Liver (tissue), 9 donors: Measurements from ENCODE around the gene CRMP1. TPM values are rescaled to one million over a fixed set of nuclear protein-coding genes. Genes with fewer than 3 reads are reported as not detected.

Experiments
- DNase-seq: peaks from one replicate; pipeline ENCODE4 v3.0.0-alpha.2; 2017; ENCODE audit warnings: low spot score
- H3K27ac ChIP-seq, 2 donors: one replicate each; pipeline ENCODE4 v1.7.0; 2013; ENCODE audit warnings: inconsistent platforms in 2 of 2, low read length in 2 of 2, control low read depth in 1 of 2, low read depth in 1 of 2, mild to moderate bottlenecking in 1 of 2
- H3K27me3 ChIP-seq, 4 donors: one replicate each; pipeline versions ENCODE4 v1.6.1 to v1.7.0; 2013; ENCODE audit warnings: low read length in 3 of 4, inconsistent platforms in 1 of 4, mild to moderate bottlenecking in 1 of 4, moderate library complexity in 1 of 4; ENCODE audit not compliant: control insufficient read depth in 4 of 4, insufficient read depth in 4 of 4
- H3K36me3 ChIP-seq, 4 donors: one replicate each; pipeline versions ENCODE4 v1.6.1 to v1.7.0; 2013; ENCODE audit warnings: low read length in 3 of 4, mild to moderate bottlenecking in 3 of 4, low read depth in 1 of 4, moderate library complexity in 1 of 4; ENCODE audit not compliant: control insufficient read depth in 4 of 4, insufficient read depth in 3 of 4
- H3K4me1 ChIP-seq, 4 donors: one replicate each; pipeline versions ENCODE4 v1.6.1 to v1.7.0; 2013; ENCODE audit warnings: low read length in 3 of 4, mild to moderate bottlenecking in 3 of 4, moderate library complexity in 1 of 4; ENCODE audit not compliant: control insufficient read depth in 4 of 4, insufficient read depth in 4 of 4
- H3K4me3 ChIP-seq, 3 donors: one replicate each; pipeline versions ENCODE4 v1.6.1 to v1.7.0; 2013; ENCODE audit warnings: low read length in 3 of 3, control low read depth in 1 of 3, low read depth in 1 of 3, mild to moderate bottlenecking in 1 of 3
- H3K9ac ChIP-seq, 2 donors: one replicate each; pipeline ENCODE4 v1.7.0; 2013; ENCODE audit warnings: low read length in 2 of 2, mild to moderate bottlenecking in 2 of 2, moderate library complexity in 2 of 2, control low read depth in 1 of 2, low read depth in 1 of 2
- H3K9me3 ChIP-seq, 4 donors: one replicate each; pipeline versions ENCODE4 v1.6.1 to v1.7.0; 2013; ENCODE audit warnings: low read length in 3 of 4; ENCODE audit not compliant: control insufficient read depth in 4 of 4
- CTCF ChIP-seq: fragments of 150-350 bp; IDR thresholded peaks from 2 replicates; pipeline ENCODE4 v1.5.1; 2017; ENCODE audit warnings: improper control_type of control experiment, low read depth, low read length; ENCODE audit not compliant: missing input control
- EGR1 ChIP-seq, 2 donors: IDR thresholded peaks; 2 replicates each; pipeline ENCODE4 v1.6.1; 2016 to 2018; ENCODE audit warnings: antibody characterized with exemption in 2 of 2, low read depth in 2 of 2
- FOXA1 ChIP-seq: IDR thresholded peaks from 2 replicates; pipeline ENCODE4 v1.6.1; 2016; ENCODE audit warnings: antibody characterized with exemption
- FOXA2 ChIP-seq: IDR thresholded peaks from 2 replicates; pipeline ENCODE4 v1.6.1; 2016; ENCODE audit warnings: antibody characterized with exemption
- GABPA ChIP-seq, 2 donors: IDR thresholded peaks in 1 of 2; conservative IDR thresholded peaks in 1 of 2; 2 replicates each; pipeline ENCODE4 v1.6.1; 2016; ENCODE audit warnings: antibody characterized with exemption in 2 of 2, mild to moderate bottlenecking in 1 of 2, moderate library complexity in 1 of 2
- HNF4A ChIP-seq, 2 donors: conservative IDR thresholded peaks; 2 replicates each; pipeline ENCODE4 v1.6.1; 2016; ENCODE audit warnings: antibody characterized with exemption in 2 of 2, mild to moderate bottlenecking in 2 of 2
- HNF4G ChIP-seq: IDR thresholded peaks from 2 replicates; pipeline ENCODE4 v1.6.1; 2016; ENCODE audit warnings: antibody characterized with exemption
- JUND ChIP-seq, 2 donors: IDR thresholded peaks; 2 replicates each; pipeline ENCODE4 v1.6.1; 2016; ENCODE audit warnings: antibody characterized with exemption in 2 of 2
- NR2F2 ChIP-seq: IDR thresholded peaks from 2 replicates; pipeline ENCODE4 v1.6.1; 2016; ENCODE audit warnings: antibody characterized with exemption
- REST ChIP-seq: IDR thresholded peaks from 2 replicates; pipeline ENCODE4 v1.6.1; 2016; ENCODE audit warnings: antibody characterized with exemption, mild to moderate bottlenecking
- RXRA ChIP-seq, 2 donors: IDR thresholded peaks; 2 replicates each; pipeline ENCODE4 v1.6.1; 2017 to 2018; ENCODE audit warnings: antibody characterized with exemption in 2 of 2, mild to moderate bottlenecking in 1 of 2
- SP1 ChIP-seq: IDR thresholded peaks from 2 replicates; pipeline ENCODE4 v1.6.1; 2018; ENCODE audit warnings: antibody characterized with exemption, mild to moderate bottlenecking
- TAF1 ChIP-seq: conservative IDR thresholded peaks from 2 replicates; pipeline ENCODE4 v1.6.1; 2016; ENCODE audit warnings: antibody characterized with exemption, mild to moderate bottlenecking
- ZBTB33 ChIP-seq: IDR thresholded peaks from 2 replicates; pipeline ENCODE4 v1.6.1; 2016; ENCODE audit warnings: antibody characterized with exemption
- WGBS: extraction: QIAGEN DNeasy Blood & Tissue Kit; methylation state at CpG from one replicate; pipeline ENCODE4 v1.1.7; 2013; 5-methylcytosine and 5-hydroxymethylcytosine counted together
- polyA plus RNA-seq, 2 donors: library from polyadenylated mRNA; stranded (reverse) in 1 of 2; unstranded in 1 of 2; fragments of 200-250 nt in 1 of 2; fragments of >200 nt in 1 of 2; fragmentation: Nextera tagmentation in 1 of 2; extraction: Ambion mirVana in 1 of 2; gene quantifications; one replicate each; pipeline versions ENCODE4 v1.2.1 to v1.2.3, GENCODE V29; 2013 to 2015
- total RNA-seq, 2 donors: library from RNA; depleted of rRNA; stranded (reverse); fragments of >200 nt; gene quantifications; one replicate each; pipeline ENCODE4 v1.2.3, GENCODE V29; 2014
- TF ChIP-seq, protein P1 (sequence below): IDR thresholded peaks from 2 replicates; pipeline ENCODE4 v1.6.1; 2016; ENCODE audit warnings: antibody characterized with exemption
- TF ChIP-seq, protein P2 (sequence below): IDR thresholded peaks from 2 replicates; pipeline ENCODE4 v1.6.1; 2016; ENCODE audit warnings: antibody characterized with exemption
- donor health status: healthy.
- donor health status: healthy.
- donor health status: healthy.
- donor health status: healthy.
- donor health status: healthy.

Gene CRMP1
- total and polyA plus RNA-seq, 4 donors: 0.06 to 0.42 (median 0.12) TPM

DNA sequence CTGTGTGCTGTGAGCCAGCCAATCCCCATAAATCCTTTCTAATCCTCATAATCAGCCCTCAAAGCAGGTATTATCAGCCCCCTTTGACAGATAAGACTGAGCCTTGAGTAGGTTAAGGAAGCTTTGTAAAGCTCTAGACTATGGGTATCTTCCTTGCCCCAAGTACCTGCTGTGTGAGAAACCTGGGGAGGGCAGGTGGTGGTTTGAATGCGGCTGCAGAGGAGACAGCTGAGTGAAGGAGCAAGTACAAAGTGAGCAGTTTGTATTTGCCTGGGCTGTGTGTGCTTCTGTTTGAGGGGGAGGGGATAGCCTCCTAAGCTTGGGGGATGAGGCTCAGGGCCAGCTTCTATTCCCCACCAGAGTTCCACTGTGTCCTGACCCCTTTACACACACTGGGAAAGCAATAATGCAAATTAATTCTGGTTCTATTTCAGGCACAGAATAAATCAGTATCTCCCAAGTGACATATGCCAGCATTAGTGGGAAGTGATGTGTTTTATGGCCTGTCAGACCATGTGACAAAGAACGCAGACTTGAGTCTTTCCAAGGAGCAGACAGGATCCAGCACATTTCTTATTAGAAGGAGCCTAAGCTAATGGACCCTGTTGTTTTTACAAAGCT, 118.4 kb downstream of the CRMP1 start:
- no peaks in the 10 kb centered on the region for H3K27me3 ChIP-seq
- H3K27ac ChIP-seq: no peak overlapping the region
- DNase-seq: no peak
- H3K36me3 ChIP-seq: peaks cover 0 to 3% (median 0%) of the 10 kb centered on the region in 4 donors
- H3K9ac ChIP-seq: no peak overlapping the region
- no peaks in the 10 kb centered on the region for H3K4me1 ChIP-seq
- H3K9me3 ChIP-seq: peaks cover 3 to 18% (median 6%) of the 10 kb centered on the region in 4 donors
- TF ChIP-seq SP1: no peak
- no peak for TF ChIP-seq RXRA (IDR thresholded peaks at IDR 0.05)
- TF ChIP-seq NR2F2: no peak
- TF ChIP-seq, protein P1, sequence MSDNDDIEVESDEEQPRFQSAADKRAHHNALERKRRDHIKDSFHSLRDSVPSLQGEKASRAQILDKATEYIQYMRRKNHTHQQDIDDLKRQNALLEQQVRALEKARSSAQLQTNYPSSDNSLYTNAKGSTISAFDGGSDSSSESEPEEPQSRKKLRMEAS: no peak
- TF ChIP-seq, protein P2, sequence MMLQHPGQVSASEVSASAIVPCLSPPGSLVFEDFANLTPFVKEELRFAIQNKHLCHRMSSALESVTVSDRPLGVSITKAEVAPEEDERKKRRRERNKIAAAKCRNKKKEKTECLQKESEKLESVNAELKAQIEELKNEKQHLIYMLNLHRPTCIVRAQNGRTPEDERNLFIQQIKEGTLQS: no peak
- TF ChIP-seq JUND (IDR thresholded peaks at IDR 0.05): no peak
- TF ChIP-seq FOXA1: no peak
- no peak for TF ChIP-seq REST
- no peak for TF ChIP-seq FOXA2
- no peak for TF ChIP-seq GABPA (IDR thresholded peaks at IDR 0.05 in 1 of 2, conservative IDR thresholded peaks at IDR 0.05 in 1 of 2)
- no peak overlapping the region for H3K4me3 ChIP-seq
- WGBS: 84% methylated on average over 2 of the region's 2 CpGs

GRCh38 chr4:5773271-5773555, 119.7 kb downstream of the CRMP1 start:
- Histone ChIP-seq H3K27ac (no peak overlapping the region), H3K9ac (no peak overlapping the region), H3K9me3 (peaks cover 3 to 19% (median 6%) of the 10 kb centered on the region in 4 donors), H3K36me3 (peaks cover 0 to 3% (median 0%) of the 10 kb centered on the region in 4 donors), H3K4me3 (no peak overlapping the region), H3K27me3 (no peaks in the 10 kb centered on the region), H3K4me1 (no peaks in the 10 kb centered on the region)
- TF ChIP-seq ZBTB33 (no peak), CTCF (no peak), HNF4A (conservative IDR thresholded peaks at IDR 0.05) (no peak), HNF4G (no peak), TAF1 (no peak), EGR1 (IDR thresholded peaks at IDR 0.05; ENCODE audit: low read depth in 2 of 2) (no peak), NR2F2 (no peak), FOXA2 (no peak), REST (no peak), FOXA1 (no peak)
- TF ChIP-seq, protein P2: no peak
- WGBS: 94% methylated on average over 2 of the region's 2 CpGs
- DNase-seq: no peak
